WTC11 (cell line): ENCODE measurements around the gene FBN2.
"Not testable (repeated sequence)": the region's sequence is repeated elsewhere in the genome, so short reads cannot be mapped to it uniquely, and the experiment has no call there.

ENCODE experiments used
- AR ChIP-seq: fragments of 250-450 bp; sonication (Bioruptor Pico); IDR thresholded peaks from 2 replicates; pipeline ENCODE4 v1.9.0; 2021; ENCODE audit warnings: mild to moderate bottlenecking
- ATF1 ChIP-seq: sonication (generic); formaldehyde crosslinking; IDR thresholded peaks from 2 replicates; pipeline ENCODE4 v1.8.1; 2023; ENCODE audit warnings: mild to moderate bottlenecking, moderate library complexity, missing genetic modification reagents
- CREB1 ChIP-seq: sonication (generic); formaldehyde crosslinking; IDR thresholded peaks from 2 replicates; pipeline ENCODE4 v1.8.0; 2023; ENCODE audit warnings: mild to moderate bottlenecking, missing genetic modification reagents
- E2F1 ChIP-seq: sonication (generic); formaldehyde crosslinking; IDR thresholded peaks from 2 replicates; pipeline ENCODE4 v1.8.0; 2022; ENCODE audit warnings: mild to moderate bottlenecking, missing genetic modification reagents
- NFE2L1 ChIP-seq: sonication (generic); formaldehyde crosslinking; IDR thresholded peaks from 2 replicates; pipeline ENCODE4 v1.8.1; 2023; ENCODE audit warnings: missing genetic modification reagents
- SOX15 ChIP-seq: fragments of 250-450 bp; sonication (Bioruptor Pico); IDR thresholded peaks from 2 replicates; pipeline ENCODE4 v1.9.0; 2021; ENCODE audit warnings: mild to moderate bottlenecking
- USF2 ChIP-seq: sonication (generic); formaldehyde crosslinking; IDR thresholded peaks from 2 replicates; pipeline ENCODE4 v1.8.1; 2023; ENCODE audit warnings: mild to moderate bottlenecking, missing genetic modification reagents, moderate library complexity
- TF ChIP-seq, protein P1 (sequence below): fragments of 200-600 bp; IDR thresholded peaks from 2 replicates; pipeline ENCODE4 v1.8.0; 2022; ENCODE audit warnings: antibody characterized with exemption
- TF ChIP-seq, protein P2 (sequence below): sonication (generic); formaldehyde crosslinking; IDR thresholded peaks from 2 replicates; pipeline ENCODE4 v1.8.1; 2023; ENCODE audit warnings: mild to moderate bottlenecking, missing genetic modification reagents
- TF ChIP-seq, protein P3 (sequence below): fragments of 250-450 bp; sonication (Bioruptor Pico); IDR thresholded peaks from 2 replicates; pipeline ENCODE4 v2.1.2; 2022; ENCODE audit warnings: mild to moderate bottlenecking, moderate library complexity
- TF ChIP-seq, protein P4 (sequence below): sonication (generic); formaldehyde crosslinking; IDR thresholded peaks from 2 replicates; pipeline ENCODE4 v1.8.1; 2022; ENCODE audit warnings: low read depth, missing genetic modification reagents, borderline replicate concordance
- TF ChIP-seq, protein P5 (sequence below): sonication (generic); formaldehyde crosslinking; IDR thresholded peaks from 2 replicates; pipeline ENCODE4 v1.8.0; 2022; ENCODE audit warnings: mild to moderate bottlenecking, missing genetic modification reagents

DNA sequence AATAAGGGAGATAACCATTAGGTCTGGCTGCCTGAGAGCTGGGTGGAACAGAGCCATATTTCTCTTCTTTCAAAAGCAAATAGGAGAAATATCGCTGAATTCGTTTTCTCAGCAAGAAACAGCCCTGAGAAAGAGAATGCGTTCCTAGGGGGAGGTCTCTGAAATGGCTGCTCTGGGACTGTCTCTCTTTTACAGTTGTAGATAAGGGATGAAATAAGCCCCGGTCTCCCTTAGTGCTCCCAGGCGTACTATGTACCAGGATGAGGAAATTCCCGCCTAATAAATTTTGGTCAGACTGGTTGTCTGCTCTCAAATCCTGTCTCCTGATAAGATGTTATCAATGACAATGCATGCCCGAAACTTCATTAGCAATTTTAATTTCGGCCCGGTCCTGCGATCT, 90.8 kb downstream of the FBN2 start:
- TF ChIP-seq, protein P1, sequence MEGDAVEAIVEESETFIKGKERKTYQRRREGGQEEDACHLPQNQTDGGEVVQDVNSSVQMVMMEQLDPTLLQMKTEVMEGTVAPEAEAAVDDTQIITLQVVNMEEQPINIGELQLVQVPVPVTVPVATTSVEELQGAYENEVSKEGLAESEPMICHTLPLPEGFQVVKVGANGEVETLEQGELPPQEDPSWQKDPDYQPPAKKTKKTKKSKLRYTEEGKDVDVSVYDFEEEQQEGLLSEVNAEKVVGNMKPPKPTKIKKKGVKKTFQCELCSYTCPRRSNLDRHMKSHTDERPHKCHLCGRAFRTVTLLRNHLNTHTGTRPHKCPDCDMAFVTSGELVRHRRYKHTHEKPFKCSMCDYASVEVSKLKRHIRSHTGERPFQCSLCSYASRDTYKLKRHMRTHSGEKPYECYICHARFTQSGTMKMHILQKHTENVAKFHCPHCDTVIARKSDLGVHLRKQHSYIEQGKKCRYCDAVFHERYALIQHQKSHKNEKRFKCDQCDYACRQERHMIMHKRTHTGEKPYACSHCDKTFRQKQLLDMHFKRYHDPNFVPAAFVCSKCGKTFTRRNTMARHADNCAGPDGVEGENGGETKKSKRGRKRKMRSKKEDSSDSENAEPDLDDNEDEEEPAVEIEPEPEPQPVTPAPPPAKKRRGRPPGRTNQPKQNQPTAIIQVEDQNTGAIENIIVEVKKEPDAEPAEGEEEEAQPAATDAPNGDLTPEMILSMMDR, result not testable (repeated sequence)
- TF ChIP-seq, protein P2, sequence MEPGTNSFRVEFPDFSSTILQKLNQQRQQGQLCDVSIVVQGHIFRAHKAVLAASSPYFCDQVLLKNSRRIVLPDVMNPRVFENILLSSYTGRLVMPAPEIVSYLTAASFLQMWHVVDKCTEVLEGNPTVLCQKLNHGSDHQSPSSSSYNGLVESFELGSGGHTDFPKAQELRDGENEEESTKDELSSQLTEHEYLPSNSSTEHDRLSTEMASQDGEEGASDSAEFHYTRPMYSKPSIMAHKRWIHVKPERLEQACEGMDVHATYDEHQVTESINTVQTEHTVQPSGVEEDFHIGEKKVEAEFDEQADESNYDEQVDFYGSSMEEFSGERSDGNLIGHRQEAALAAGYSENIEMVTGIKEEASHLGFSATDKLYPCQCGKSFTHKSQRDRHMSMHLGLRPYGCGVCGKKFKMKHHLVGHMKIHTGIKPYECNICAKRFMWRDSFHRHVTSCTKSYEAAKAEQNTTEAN (CRISPR knock-in tag), result not testable (repeated sequence)
- TF ChIP-seq AR (CRISPR knock-in tag); NFE2L1 (CRISPR knock-in tag); CREB1; E2F1 (CRISPR knock-in tag); USF2 (CRISPR knock-in tag); SOX15 (CRISPR knock-in tag); ATF1: not testable (repeated sequence)
- TF ChIP-seq, protein P3, sequence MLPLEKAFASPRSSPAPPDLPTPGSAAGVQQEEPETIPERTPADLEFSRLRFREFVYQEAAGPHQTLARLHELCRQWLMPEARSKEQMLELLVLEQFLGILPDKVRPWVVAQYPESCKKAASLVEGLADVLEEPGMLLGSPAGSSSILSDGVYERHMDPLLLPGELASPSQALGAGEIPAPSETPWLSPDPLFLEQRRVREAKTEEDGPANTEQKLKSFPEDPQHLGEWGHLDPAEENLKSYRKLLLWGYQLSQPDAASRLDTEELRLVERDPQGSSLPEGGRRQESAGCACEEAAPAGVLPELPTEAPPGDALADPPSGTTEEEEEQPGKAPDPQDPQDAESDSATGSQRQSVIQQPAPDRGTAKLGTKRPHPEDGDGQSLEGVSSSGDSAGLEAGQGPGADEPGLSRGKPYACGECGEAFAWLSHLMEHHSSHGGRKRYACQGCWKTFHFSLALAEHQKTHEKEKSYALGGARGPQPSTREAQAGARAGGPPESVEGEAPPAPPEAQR (CRISPR knock-in tag), result not testable (repeated sequence)
- TF ChIP-seq, protein P4, sequence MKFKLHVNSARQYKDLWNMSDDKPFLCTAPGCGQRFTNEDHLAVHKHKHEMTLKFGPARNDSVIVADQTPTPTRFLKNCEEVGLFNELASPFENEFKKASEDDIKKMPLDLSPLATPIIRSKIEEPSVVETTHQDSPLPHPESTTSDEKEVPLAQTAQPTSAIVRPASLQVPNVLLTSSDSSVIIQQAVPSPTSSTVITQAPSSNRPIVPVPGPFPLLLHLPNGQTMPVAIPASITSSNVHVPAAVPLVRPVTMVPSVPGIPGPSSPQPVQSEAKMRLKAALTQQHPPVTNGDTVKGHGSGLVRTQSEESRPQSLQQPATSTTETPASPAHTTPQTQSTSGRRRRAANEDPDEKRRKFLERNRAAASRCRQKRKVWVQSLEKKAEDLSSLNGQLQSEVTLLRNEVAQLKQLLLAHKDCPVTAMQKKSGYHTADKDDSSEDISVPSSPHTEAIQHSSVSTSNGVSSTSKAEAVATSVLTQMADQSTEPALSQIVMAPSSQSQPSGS (CRISPR knock-in tag), result not testable (repeated sequence)
- TF ChIP-seq, protein P5, sequence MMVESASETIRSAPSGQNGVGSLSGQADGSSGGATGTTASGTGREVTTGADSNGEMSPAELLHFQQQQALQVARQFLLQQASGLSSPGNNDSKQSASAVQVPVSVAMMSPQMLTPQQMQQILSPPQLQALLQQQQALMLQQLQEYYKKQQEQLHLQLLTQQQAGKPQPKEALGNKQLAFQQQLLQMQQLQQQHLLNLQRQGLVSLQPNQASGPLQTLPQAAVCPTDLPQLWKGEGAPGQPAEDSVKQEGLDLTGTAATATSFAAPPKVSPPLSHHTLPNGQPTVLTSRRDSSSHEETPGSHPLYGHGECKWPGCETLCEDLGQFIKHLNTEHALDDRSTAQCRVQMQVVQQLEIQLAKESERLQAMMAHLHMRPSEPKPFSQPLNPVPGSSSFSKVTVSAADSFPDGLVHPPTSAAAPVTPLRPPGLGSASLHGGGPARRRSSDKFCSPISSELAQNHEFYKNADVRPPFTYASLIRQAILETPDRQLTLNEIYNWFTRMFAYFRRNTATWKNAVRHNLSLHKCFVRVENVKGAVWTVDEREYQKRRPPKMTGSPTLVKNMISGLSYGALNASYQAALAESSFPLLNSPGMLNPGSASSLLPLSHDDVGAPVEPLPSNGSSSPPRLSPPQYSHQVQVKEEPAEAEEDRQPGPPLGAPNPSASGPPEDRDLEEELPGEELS (CRISPR knock-in tag), result not testable (repeated sequence)
